Measurements from ENCODE around the gene AMDHD2.
"Not testable (repeated sequence)": the region's sequence is repeated elsewhere in the genome, so short reads cannot be mapped to it uniquely, and the experiment has no call there.

The AMDHD2 gene

GRCh38 chr16:2580143-2580542, 60.0 kb downstream of the AMDHD2 start:
- not testable (repeated sequence) for DNase-seq (ENCODE audit: low read depth)

- DNase-seq (ENCODE audit: low read depth) = not testable (repeated sequence)
Measured at GRCh38 chr16:2580818-2581217, 60.6 kb downstream of the AMDHD2 start.

All from activated T-cell treated with anti-CD3 and anti-CD28 coated beads for 48 hours (primary cell).